SIG-M5 treated with dmso at 0.1 percent for 504 hours (cell line): ENCODE measurements around the gene PRMT7.
A peak's percentile ranks its signal among the peaks of the same experiment; 100 is the strongest.

Experiments used
- DNase-seq: peaks from one replicate; lab custom pipeline; 2025; ENCODE audit not compliant: unreplicated experiment; lab: John Stamatoyannopoulos, UW

PRMT7 gene

DNA sequence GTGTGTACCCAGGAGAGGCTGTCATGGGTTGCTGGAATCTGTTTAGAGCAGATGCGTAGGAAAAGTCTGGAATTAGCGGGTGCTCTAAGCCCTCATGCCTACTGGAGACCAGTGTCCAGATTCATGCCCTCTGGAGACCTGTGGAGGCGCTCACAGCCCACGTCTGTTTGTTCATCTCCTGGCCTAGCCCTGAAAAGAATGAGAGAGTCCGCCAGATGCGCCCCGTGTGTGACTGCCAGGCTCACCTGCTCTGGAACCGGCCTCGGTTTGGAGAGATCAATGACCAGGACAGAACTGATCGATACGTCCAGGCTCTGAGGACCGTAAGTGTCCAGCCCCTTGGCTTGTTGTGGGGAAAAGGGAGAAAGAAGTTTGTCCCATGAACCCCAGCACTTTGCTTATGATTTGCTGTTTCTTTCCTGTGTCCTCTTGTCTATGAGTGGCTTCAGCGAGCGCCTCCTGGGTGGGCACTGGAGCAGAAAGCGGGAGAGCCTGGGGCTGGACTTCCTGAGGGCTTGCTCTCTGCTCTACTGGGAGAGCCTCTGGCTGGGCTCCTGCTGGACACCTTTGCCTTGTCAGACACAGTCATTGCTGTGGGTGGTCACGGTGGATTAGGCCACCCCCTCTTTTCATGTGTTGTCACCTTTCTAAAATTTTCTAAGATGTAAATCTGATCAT lies 35.3 kb downstream of the PRMT7 start:
- DNase-seq = no peak

DNA sequence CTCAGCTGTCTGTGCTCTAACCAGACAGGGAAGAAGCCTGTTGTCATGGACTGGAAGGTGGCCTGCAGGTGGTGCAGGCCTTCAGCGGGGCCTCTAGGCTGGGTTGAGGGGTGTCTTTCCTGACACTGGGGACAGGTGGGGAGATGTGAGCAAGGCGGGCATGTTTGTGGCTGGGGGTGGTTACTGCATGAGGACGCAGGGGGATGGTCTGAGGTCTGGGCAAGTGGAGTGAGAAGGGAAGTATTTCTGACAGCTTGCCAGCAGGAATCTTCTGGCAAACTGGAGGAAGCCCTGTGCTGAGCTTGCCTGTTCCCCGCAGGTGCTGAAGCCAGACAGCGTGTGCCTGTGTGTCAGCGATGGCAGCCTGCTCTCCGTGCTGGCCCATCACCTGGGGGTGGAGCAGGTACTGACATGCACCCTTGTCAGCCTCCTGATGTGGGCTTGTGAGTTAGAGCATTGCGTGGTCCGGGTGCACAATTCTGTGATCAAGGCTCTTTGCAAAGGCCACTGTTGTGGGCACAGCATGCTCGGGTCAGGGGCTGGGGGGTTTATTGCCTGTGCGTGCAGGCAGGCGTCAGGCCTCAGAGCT lies 36.2 kb downstream of the PRMT7 start:
- DNase-seq = no peak

- DNase-seq = no peak
Observed at GRCh38 chr16:68347605-68348004, 36.8 kb downstream of the PRMT7 start.

DNA sequence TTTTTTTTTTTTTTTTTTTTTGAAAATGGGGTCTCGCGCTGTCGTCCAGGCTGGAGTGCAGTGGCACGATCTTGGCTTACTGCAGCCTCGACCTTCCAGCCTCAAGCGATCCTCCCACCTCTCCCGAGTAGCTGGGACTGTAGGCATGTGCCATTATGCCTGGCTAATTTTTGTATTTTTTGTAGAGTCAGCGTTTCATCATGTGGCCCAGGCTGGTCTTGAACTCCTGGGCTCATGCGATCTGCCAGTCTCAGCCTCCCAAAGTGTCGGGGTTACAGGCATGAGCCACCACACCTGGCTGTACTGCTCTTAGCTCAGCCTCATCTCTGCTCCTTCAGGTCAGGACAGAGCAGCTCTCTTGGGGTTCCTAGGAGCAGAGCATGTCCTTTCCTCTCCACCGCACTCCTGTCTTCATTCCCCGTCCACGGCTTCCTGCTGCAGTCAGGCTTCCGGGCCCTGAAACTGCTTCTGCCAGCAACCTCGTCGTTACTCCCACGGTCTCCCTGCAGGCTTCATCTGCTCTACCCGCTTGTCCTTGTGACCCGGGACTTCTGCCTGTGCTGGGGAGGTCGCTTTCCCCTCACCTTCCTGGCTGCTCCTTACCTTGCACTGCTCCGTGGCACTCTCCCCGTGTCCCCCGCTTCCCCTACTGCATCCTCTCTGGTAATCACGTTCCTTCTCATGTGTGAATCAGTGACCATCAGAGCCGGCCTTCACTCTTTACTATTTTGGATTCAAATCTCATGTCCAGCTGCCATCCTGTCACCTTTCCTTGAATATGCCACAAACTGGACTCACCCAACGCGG lies 38.0 kb downstream of the PRMT7 start:
- no peak for DNase-seq

DNA sequence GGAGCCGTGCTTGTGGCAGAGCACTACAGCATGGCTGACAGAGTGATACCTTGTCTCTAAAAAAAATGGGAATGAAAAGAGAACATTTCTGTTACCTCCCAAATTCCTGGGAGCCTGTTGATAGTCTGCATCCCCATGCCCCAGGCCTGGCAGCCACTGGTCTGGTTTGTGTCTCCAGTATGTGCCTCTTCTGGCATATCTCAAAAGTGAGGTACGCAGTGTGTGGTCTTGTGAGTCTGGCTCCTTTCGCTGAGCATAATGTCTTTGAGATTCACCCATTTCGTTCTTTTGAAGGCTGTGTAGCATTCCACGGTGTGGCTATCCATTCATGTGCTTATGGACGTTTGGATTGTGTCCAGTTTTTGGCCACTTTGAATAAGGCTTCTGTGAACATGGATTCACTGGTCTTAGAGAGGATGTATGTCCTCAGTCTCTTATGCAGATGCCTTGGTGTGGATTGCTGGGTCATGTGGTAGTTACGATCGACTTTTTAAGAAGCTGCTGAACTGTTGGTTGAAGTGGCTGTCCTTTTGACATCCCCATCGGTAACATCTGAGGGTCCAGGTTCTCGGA lies 39.1 kb downstream of the PRMT7 start:
- DNase-seq = no peak

DNA sequence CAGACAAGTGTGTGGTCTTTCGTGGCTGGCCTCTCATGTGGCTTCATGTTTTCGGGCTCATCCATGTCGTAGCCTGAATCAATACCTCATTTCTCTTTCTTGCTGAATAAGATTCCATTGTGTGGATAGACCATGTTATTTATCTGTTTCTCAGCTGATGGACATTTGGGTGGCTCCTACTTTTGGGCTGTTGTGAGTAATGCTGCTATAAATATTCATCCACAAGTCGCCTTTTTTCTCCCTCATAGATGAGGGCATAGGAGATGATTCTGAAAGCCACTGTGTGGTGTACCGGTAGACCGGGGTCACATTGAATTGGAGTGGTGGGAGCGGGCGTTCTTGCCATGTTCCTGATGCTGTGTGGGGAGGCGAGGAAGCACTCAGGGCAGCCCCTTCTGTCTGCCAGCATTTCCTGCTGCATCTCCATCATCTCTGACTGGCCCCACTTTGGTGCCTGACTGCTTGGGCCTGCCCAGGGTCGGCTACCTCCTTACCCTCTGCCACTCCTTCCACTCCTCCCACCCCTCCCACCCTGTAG lies 40.1 kb downstream of the PRMT7 start:
- DNase-seq = no peak

DNA sequence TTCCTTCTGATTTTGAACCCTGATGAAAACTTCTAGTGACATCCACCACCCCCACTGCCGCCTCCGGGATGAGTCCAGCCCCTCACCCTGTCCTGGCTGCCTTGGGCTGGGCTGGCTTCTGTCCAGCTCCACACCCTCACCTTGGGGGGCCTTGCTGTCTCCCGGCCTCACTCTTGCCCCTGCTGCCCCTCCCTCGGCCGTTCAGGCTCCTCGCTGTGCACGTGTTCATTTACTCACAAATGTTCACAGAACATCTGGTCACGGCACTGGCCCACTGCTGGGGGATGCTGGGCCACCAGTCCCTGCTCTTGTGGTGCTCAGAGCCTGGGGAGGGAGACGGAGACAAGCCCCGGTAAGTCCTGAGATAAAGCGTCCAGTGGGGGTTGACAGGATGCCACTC lies 40.6 kb downstream of the PRMT7 start:
- DNase-seq = no peak

DNA sequence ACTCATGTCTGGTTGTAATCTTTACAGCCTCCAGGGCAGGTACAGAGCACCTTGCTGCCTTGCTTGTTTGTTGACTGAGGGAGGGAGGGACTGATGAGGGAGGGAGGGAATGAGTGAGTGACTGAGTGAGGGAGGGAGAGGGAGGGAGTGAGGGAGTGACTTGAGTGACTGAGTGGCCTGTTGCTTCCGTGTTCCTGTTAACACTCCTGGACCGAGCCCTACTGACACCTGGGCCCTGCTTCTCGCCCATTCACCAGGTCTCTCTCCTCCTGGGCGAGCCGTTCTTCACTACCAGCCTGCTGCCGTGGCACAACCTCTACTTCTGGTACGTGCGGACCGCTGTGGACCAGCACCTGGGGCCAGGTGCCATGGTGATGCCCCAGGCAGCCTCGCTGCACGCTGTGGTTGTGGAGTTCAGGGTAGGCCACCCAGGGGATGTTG lies 41.2 kb downstream of the PRMT7 start:
- no peak for DNase-seq

DNA sequence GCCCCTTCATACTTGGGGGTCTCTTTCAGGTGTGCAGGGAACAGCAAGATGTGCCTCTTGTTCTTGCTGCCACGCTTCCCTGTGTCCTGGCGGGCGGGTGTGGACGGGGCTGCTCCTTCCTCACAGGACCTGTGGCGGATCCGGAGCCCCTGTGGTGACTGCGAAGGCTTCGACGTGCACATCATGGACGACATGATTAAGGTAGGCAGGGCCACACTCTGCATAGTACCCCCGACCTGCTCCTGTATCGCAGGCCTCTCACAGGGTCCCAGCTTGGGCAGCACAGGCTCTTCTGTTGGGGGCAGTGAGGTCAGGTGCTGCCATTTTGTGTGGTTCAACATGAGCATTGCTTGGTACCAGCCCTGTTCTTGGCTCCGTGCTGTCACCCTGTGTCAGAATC lies 42.5 kb downstream of the PRMT7 start:
- no peak for DNase-seq

GRCh38 chr16:68354816-68355215 lies 44.0 kb downstream of the PRMT7 start:
- DNase-seq = no peak

- DNase-seq = no peak
Observed at GRCh38 chr16:68355447-68356248, 44.8 kb downstream of the PRMT7 start.

- DNase-seq = peak; percentile 89
Observed at GRCh38 chr16:68356249-68356918, 45.6 kb downstream of the PRMT7 start.

DNA sequence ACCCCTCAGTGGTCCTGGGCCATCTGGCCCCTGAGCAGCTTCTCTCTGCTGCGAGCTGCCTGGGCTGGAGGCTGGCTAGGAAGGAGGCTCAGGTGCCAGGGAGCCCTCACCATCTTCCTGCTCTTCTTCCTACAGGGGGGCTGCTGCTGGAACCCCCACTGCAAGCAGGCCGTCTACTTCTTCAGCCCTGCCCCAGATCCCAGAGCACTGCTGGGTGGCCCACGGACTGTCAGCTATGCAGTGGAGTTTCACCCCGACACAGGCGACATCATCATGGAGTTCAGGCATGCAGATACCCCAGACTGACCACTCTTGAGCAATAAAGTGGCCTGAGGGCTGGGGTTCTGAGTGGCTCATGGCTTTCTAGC lies 46.1 kb downstream of the PRMT7 start:
- no peak for DNase-seq

DNA sequence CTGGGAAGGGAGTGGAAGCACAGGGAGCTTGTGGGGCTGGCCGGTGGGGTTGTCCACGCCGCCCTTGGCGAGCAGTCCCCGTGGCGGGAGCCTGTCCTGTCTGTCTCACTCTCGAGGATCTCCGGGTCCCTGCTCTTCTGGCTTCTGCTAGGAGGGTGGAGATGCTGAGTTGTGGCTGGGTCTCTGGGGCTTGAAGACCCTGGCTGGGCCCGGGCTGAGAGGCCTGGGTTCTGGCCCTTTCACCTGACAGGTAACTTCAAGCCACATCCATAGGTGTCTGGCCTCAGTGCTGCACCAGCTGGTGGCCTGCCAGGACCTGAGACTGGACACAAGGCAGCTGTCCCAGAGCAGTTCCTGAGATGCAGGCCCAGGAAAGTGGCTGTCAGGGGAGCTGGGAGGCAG lies 46.7 kb downstream of the PRMT7 start:
- DNase-seq = no peak

GRCh38 chr16:68357923-68358322 lies 47.1 kb downstream of the PRMT7 start:
- no peak for DNase-seq

GRCh38 chr16:68358951-68359350 lies 48.1 kb downstream of the PRMT7 start:
- no peak for DNase-seq

DNA sequence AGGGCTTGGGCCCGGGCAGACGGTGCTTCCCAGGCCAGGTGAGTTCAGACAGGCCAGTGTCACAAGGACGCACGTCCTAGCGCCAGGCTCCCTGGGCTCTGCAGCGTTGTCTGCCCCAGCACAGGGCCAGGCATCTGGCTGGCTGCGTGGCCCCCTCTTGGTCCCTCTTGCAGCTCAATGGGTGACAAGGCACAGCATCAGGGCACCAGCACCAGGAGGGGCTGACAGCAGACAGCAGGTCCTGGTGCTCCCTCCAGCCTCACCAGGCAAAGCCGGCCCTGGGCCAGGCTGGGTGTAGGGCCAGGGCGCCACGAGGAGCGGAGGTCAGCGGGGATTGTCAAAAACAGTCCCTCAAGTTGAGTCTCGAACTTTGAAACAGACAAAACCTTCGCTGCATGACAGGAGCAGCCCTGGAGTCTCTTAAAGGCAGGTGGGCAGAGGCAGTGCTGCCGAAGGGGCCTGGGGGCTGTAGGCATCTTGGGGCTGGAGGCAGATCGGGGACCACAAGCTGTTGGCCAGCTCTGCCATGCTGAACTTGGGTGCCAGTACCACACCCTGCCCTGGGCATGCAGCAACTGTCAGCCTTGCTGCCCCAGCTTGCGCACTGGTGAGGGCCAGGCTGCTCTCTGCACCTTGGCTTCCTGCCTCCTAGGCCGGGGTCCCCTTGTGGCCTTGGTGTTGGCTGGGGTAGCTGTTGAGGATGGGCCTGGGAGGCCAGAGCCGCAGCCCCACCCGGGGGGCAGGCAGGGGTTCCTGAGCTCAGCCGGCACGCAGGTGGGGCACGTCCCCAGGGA lies 48.8 kb downstream of the PRMT7 start:
- no peak for DNase-seq

- DNase-seq = no peak
Observed at GRCh38 chr16:68360547-68360946, 49.7 kb downstream of the PRMT7 start.

- no peak for DNase-seq
Observed at GRCh38 chr16:68360956-68361355, 50.1 kb downstream of the PRMT7 start.
